ENCODE measurements around the gene HK1. TPM values are rescaled to one million over a fixed set of nuclear protein-coding genes. Genes with fewer than 3 reads are reported as not detected.
"Not testable (repeated sequence)": the region's sequence is repeated elsewhere in the genome, so short reads cannot be mapped to it uniquely, and the experiment has no call there.

The HK1 gene
- total RNA-seq, 2 donors from 2014 or later, result 143 to 149 TPM

GRCh38 chr10:69268761-69269416 is 9.4 kb upstream of the HK1 start:
- H3K4me1 Mint-ChIP-seq (ENCODE audit: low read depth), result peaks cover 5% of the 10 kb centered on the region
- ATAC-seq (replicated peaks in 1 of 2), result no peak
- H3K27ac Mint-ChIP-seq, result no peak overlapping the region
- H3K27me3 Mint-ChIP-seq (ENCODE audit: low read depth), result no peaks in the 10 kb centered on the region
- H3K4me3 Mint-ChIP-seq, result no peak overlapping the region
- no peak for DNase-seq
- H3K9me3 Mint-ChIP-seq, result no peaks in the 10 kb centered on the region
- H3K36me3 Mint-ChIP-seq (ENCODE audit: insufficient read depth in 2 of 2), result no peaks in the 10 kb centered on the region

DNA sequence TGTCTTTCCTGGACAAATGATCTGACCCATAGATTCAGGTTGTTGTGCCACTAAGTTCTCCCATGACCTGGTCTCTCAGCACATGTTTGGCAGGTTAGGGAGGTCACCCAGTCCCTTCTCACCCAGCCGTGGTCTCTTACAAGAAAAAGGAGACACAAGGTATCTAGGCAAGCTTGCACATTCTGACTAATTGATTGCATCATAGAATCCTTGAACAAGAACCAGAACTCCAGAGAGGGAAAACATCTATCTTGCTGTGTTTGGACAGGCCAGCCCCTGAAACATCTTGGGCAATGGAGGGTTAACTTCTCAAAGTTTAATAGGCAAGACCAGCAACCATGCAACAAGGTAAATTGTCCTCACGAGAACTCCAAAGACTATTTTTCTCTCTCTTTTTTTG is 8.5 kb upstream of the HK1 start:
- H3K9me3 Mint-ChIP-seq, result no peaks in the 10 kb centered on the region
- H3K4me3 Mint-ChIP-seq, result no peak overlapping the region
- H3K36me3 Mint-ChIP-seq (ENCODE audit: insufficient read depth in 2 of 2), result no peaks in the 10 kb centered on the region
- peaks cover 5% of the 10 kb centered on the region for H3K4me1 Mint-ChIP-seq (ENCODE audit: low read depth)
- H3K27me3 Mint-ChIP-seq (ENCODE audit: low read depth), result no peaks in the 10 kb centered on the region
- ATAC-seq (replicated peaks in 1 of 2) (no peak), DNase-seq (no peak)
- no peak overlapping the region for H3K27ac Mint-ChIP-seq

DNA sequence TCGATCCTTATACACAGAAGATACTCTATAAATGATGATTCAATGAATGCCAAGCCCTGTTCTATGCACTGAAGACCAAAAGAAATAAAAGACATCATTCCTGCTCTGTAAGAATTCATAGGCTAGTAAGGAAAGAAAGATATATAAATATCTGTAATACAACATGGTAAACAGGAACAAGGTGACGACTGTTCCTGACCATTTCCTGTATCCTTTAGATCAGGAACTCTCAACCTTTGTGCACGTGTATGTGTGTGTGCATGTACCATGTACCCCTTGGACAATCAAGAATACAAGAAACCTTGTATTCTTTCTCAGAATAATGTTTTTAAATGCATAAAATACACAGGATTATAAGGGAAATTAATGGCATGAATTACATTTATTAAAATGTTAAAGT is 7.3 kb upstream of the HK1 start:
- Mint-ChIP-seq H3K36me3 (ENCODE audit: insufficient read depth in 2 of 2) (no peaks in the 10 kb centered on the region), H3K9me3 (no peaks in the 10 kb centered on the region), H3K27ac (no peak overlapping the region), H3K27me3 (ENCODE audit: low read depth) (no peaks in the 10 kb centered on the region), H3K4me1 (ENCODE audit: low read depth) (peaks cover 5% of the 10 kb centered on the region), H3K4me3 (no peak overlapping the region)
- DNase-seq, result no peak
- no peak for ATAC-seq (replicated peaks in 1 of 2)

DNA sequence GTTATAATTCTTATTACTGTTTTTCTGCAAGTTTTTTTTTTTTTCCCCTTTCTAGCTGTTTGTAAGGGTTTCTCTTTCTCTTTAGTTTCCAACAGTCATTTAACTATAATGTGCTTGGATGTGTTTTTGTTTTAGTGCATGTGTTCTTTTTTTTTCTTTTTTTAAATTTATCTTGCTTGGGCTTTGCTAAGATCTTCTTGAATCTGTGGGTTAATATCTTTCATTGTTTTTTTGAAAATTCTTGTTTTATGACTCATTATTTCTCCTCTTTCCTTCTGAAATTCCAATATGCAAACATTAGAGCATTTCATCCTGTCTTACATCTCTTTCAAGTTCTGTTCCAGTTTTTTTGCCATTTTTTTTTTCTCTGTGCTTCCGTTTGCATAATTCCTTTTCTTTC is 5.7 kb upstream of the HK1 start:
- no peak for ATAC-seq (replicated peaks in 1 of 2)
- peaks cover 5% of the 10 kb centered on the region for H3K4me1 Mint-ChIP-seq (ENCODE audit: low read depth)
- H3K27ac Mint-ChIP-seq, result peak overlapping the region; percentile 57

DNA sequence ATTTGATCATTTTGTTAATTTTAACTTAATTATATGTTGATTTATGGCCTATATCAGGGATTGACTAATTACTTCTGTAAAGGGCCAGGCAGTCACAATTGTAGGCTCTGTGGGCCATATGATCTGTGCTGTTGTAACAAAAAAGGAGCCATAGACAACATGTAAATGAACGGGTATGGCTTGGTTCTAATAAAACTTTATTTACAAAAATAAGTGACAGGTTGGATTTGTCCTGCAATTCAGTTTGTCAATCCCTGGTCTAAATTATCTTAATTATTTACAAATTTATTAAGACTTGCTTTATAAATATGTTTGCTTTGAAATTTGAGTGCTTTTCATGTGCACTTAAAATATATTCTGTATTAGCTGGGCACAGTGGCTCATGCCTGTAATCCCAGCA is 2.9 kb upstream of the HK1 start:
- no peaks in the 10 kb centered on the region for H3K9me3 Mint-ChIP-seq
- no peak for DNase-seq
- H3K27ac Mint-ChIP-seq, result no peak overlapping the region
- peaks cover 5% of the 10 kb centered on the region for H3K4me1 Mint-ChIP-seq (ENCODE audit: low read depth)
- no peaks in the 10 kb centered on the region for H3K27me3 Mint-ChIP-seq (ENCODE audit: low read depth)
- ATAC-seq (replicated peaks in 1 of 2), result no peak
- no peak overlapping the region for H3K4me3 Mint-ChIP-seq
- H3K36me3 Mint-ChIP-seq (ENCODE audit: insufficient read depth in 2 of 2), result no peaks in the 10 kb centered on the region

More for the DNA sequence above, 5.7 kb upstream of the HK1 start:
- H3K4me3 Mint-ChIP-seq, result no peak overlapping the region
- no peak for DNase-seq
- H3K36me3 Mint-ChIP-seq (ENCODE audit: insufficient read depth in 2 of 2), result no peaks in the 10 kb centered on the region
- H3K27me3 Mint-ChIP-seq (ENCODE audit: low read depth), result no peaks in the 10 kb centered on the region
- no peaks in the 10 kb centered on the region for H3K9me3 Mint-ChIP-seq

DNA sequence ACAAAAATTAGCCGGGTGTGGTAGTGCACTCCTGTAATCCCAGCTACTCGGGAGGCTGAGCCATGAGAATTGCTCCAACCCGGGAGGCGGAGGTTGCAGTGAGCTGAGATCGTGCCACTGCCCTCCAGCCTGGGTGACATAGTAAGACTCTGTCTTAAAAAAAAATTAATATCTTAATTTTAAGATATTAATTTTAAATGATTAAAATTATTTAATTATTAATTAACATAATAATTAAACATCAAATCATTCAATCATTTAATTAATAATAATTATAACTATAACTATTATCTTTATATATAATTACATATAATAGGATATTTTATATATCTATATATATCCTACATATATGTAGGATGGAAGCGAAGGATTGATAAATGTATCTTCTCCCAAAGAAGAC is 1.8 kb upstream of the HK1 start:
- no peaks in the 10 kb centered on the region for H3K9me3 Mint-ChIP-seq
- DNase-seq (no peak), ATAC-seq (replicated peaks in 1 of 2) (no peak)
- no peak overlapping the region for H3K27ac Mint-ChIP-seq
- no peak overlapping the region for H3K4me3 Mint-ChIP-seq
- no peaks in the 10 kb centered on the region for H3K27me3 Mint-ChIP-seq (ENCODE audit: low read depth)
- H3K36me3 Mint-ChIP-seq (ENCODE audit: insufficient read depth in 2 of 2), result no peaks in the 10 kb centered on the region
- no peaks in the 10 kb centered on the region for H3K4me1 Mint-ChIP-seq (ENCODE audit: low read depth)

GRCh38 chr10:69279110-69279509 is 814 bp downstream of the HK1 start:
- Mint-ChIP-seq H3K9me3 (no peaks in the 10 kb centered on the region), H3K27ac (no peak overlapping the region), H3K4me3 (no peak overlapping the region), H3K27me3 (ENCODE audit: low read depth) (peaks cover 6% of the 10 kb centered on the region), H3K36me3 (ENCODE audit: insufficient read depth in 2 of 2) (no peaks in the 10 kb centered on the region), H3K4me1 (ENCODE audit: low read depth) (no peaks in the 10 kb centered on the region)
- ATAC-seq (replicated peaks in 1 of 2) (no peak), DNase-seq (no peak)

DNA sequence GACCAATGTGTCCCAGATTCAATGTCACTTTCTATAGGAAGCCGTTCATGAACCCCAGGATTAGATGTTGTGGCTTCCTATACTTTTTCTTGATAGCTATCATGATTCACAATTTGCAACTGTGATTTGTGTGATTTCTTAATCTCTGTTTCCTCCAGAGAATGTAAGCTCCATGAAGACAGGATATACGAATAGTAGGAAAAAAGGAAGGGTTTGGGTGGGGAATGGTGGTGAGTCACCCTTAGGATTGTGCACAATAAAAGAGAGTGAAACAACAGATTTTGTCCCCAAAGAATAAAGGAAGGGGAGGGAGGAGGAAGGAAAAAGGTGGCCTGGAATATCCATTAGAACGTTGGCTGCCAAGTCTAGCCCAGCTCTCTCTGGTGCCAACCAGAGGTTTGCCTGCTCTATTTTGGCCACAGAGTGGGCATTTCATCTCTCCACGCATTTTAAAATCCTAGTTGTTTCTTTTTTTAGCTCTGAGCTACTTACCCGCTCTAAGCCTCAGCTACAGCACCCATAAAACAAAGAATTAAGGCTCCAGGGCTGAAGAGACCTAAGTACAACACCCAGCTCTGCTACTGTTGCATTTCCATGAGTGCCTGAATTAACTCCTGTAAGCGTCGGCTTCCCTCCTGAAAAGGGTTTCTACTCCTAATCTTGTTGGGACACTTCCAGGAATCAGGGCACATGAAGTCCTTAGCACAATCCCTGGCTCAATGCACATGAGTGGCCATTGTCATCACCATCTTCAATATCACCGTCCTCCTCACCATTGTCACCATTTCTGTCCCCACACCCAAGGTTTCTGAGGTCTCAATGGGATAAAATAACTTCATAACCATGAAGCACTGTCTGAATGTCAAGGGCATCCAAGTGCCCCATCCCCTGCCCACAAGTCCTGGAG is 3.5 kb downstream of the HK1 start:
- no peak for ATAC-seq (replicated peaks in 1 of 2)
- H3K27ac Mint-ChIP-seq, result no peak overlapping the region
- no peak overlapping the region for H3K4me3 Mint-ChIP-seq
- H3K36me3 Mint-ChIP-seq (ENCODE audit: insufficient read depth in 2 of 2), result no peaks in the 10 kb centered on the region
- peaks cover 6% of the 10 kb centered on the region for H3K27me3 Mint-ChIP-seq (ENCODE audit: low read depth)
- DNase-seq, result no peak
- no peaks in the 10 kb centered on the region for H3K4me1 Mint-ChIP-seq (ENCODE audit: low read depth)
- H3K9me3 Mint-ChIP-seq, result no peaks in the 10 kb centered on the region

DNA sequence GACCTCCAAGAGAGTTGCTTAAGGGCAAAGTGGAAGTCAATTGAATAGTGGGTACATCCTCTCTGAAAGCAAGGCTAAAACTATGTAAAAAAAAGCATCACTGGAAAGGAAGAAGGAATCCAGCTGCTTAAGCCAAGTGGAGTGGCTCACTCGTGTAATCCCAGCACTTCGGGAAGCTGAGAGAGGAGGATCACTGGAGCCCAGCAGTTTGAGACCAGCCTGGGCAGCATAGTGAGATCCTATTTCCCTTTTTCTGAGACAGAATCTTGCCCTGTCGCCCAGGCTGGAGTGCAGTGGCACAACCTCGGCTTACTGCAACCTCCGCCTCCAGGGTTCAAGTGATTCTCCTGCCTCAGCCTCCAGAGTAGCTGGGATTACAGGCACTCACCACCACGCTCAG is 6.1 kb downstream of the HK1 start:
- not testable (repeated sequence) for H3K27me3 Mint-ChIP-seq (ENCODE audit: low read depth); H3K27ac Mint-ChIP-seq; H3K9me3 Mint-ChIP-seq; ATAC-seq (replicated peaks in 1 of 2); H3K36me3 Mint-ChIP-seq (ENCODE audit: insufficient read depth in 2 of 2); H3K4me1 Mint-ChIP-seq (ENCODE audit: low read depth); H3K4me3 Mint-ChIP-seq; DNase-seq

DNA sequence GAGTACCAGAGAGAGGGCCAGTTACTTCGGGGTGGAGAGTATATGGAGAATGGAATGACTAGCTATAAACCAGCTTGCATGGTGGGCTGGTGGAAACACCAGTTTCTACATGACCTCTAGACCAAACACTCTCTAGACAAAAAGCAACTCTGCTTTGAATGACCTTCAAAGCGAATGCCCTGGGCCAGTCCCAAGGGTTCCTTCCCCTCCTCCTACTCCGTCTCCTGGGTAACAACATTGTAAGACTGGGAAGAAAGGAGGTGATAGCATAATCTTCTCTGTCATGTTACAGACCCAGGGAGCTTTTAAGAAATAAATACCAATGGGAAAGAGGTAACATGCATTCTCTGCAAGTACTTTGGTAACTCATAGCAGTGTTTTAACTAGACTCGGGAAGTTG is 7.4 kb downstream of the HK1 start:
- Mint-ChIP-seq H3K4me3 (no peak overlapping the region), H3K36me3 (ENCODE audit: insufficient read depth in 2 of 2) (no peaks in the 10 kb centered on the region), H3K27me3 (ENCODE audit: low read depth) (peaks cover 6% of the 10 kb centered on the region), H3K4me1 (ENCODE audit: low read depth) (no peaks in the 10 kb centered on the region), H3K9me3 (no peaks in the 10 kb centered on the region), H3K27ac (no peak overlapping the region)
- DNase-seq, result no peak
- no peak for ATAC-seq (replicated peaks in 1 of 2)

DNA sequence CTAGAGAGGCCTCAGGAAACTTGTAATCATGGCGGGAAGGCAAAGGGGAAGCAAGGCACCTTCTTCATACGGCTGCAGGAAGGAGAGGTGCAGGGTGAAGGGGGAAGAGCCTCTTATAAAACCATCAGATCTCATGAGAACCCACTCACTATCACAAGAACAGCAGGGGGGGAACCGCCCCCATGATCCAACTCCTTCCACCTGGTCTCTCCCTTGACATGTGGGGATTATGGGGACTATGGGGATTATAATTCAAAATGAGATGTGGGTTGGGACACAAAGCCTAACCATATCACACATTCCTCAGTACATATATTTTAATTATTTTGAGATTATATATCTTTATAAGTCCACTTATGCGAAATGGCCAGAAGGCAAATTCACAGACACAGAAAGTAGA is 8.9 kb downstream of the HK1 start:
- no peak overlapping the region for H3K4me3 Mint-ChIP-seq

GRCh38 chr10:69290993-69291392 is 12.7 kb downstream of the HK1 start:
- H3K27ac Mint-ChIP-seq, result no peak overlapping the region
- ATAC-seq (replicated peaks in 1 of 2) (no peak), DNase-seq (no peak)
- H3K36me3 Mint-ChIP-seq (ENCODE audit: insufficient read depth in 2 of 2), result no peaks in the 10 kb centered on the region
- H3K4me3 Mint-ChIP-seq, result no peak overlapping the region
- H3K9me3 Mint-ChIP-seq, result no peaks in the 10 kb centered on the region
- H3K4me1 Mint-ChIP-seq (ENCODE audit: low read depth), result no peaks in the 10 kb centered on the region
- H3K27me3 Mint-ChIP-seq (ENCODE audit: low read depth), result no peaks in the 10 kb centered on the region

More for the DNA sequence above, 8.9 kb downstream of the HK1 start:
- Mint-ChIP-seq H3K27me3 (ENCODE audit: low read depth) (peaks cover 3% of the 10 kb centered on the region), H3K4me1 (ENCODE audit: low read depth) (no peaks in the 10 kb centered on the region), H3K27ac (no peak overlapping the region), H3K36me3 (ENCODE audit: insufficient read depth in 2 of 2) (no peaks in the 10 kb centered on the region), H3K9me3 (no peaks in the 10 kb centered on the region)
- ATAC-seq (replicated peaks in 1 of 2), result no peak
- DNase-seq, result no peak

- Mint-ChIP-seq H3K36me3 (ENCODE audit: insufficient read depth in 2 of 2) (no peaks in the 10 kb centered on the region), H3K9me3 (no peaks in the 10 kb centered on the region), H3K27me3 (ENCODE audit: low read depth) (no peaks in the 10 kb centered on the region), H3K4me1 (ENCODE audit: low read depth) (no peaks in the 10 kb centered on the region), H3K27ac (no peak overlapping the region), H3K4me3 (no peak overlapping the region)
- DNase-seq (no peak), ATAC-seq (replicated peaks in 1 of 2) (no peak)
Observed at GRCh38 chr10:69292459-69292858, 14.2 kb downstream of the HK1 start.
